H1 (cell line): ENCODE data around the gene CCNY. TPM values are rescaled to one million over a fixed set of nuclear protein-coding genes. Genes with fewer than 3 reads are reported as not detected.

Experiments
- CBX5 ChIP-seq: fragments of 300-800, 300-1000 bp; sonication (generic); IDR thresholded peaks from 2 replicates; pipeline ENCODE4 v1.7.1; 2016; ENCODE audit warnings: antibody characterized with exemption, low read length, low read depth
- CHD7 ChIP-seq: fragments of 300-600 bp; sonication (generic); IDR thresholded peaks from 2 replicates; pipeline ENCODE4 v1.7.1; 2012; ENCODE audit warnings: low read length, moderate library complexity, mild to moderate bottlenecking, inconsistent platforms; ENCODE audit not compliant: insufficient replicate concordance
- GABPA ChIP-seq: IDR thresholded peaks from 2 replicates; pipeline ENCODE4 v1.6.1; 2011; ENCODE audit warnings: mild to moderate bottlenecking, low read length, moderate library complexity, borderline replicate concordance; ENCODE audit not compliant: insufficient read depth
- POU5F1 ChIP-seq: IDR thresholded peaks from 2 replicates; pipeline ENCODE4 v1.6.1; 2011; ENCODE audit warnings: low read depth, mild to moderate bottlenecking, low read length, moderate library complexity
- SP2 ChIP-seq: IDR thresholded peaks from 2 replicates; pipeline ENCODE4 v1.6.1; 2012; ENCODE audit warnings: mild to moderate bottlenecking, low read length, inconsistent platforms
- SP4 ChIP-seq: IDR thresholded peaks from 2 replicates; pipeline ENCODE4 v1.6.1; 2012; ENCODE audit warnings: low read length, inconsistent platforms
- TAF1 ChIP-seq: IDR thresholded peaks from 2 replicates; pipeline ENCODE4 v1.6.1; 2011; ENCODE audit warnings: mild to moderate bottlenecking, low read depth, low read length
- polyA plus RNA-seq, 7 experiments: library from polyadenylated mRNA; depleted of rRNA in 3 of 7; stranded (reverse) in 5 of 7; unstranded in 2 of 7; fragments of >200 nt in 5 of 7; fragments of 200-250 nt in 2 of 7; gene quantifications; 1 replicate in 5 of 7; 2 replicates in 1 of 7; 4 replicates in 1 of 7; pipeline versions ENCODE4 v1.2.1 to v1.2.3, GENCODE V29; 2011 to 2013; ENCODE audit warnings: missing spikeins in 2 of 7, mixed read lengths in 2 of 7
- total RNA-seq: library from RNA; stranded (reverse); fragmentation: NEBNext Ultra II Directional; extraction: Animal tissue kit (Norgen Biotek cat#: 25700); gene quantifications from 2 replicates; pipeline ENCODE4 v1.2.1, GENCODE V29; 2021
- TF ChIP-seq, protein P1 (sequence below): IDR thresholded peaks from 2 replicates; pipeline ENCODE4 v1.6.1; 2012; ENCODE audit warnings: inconsistent platforms
- TF ChIP-seq, protein P2 (sequence below): IDR thresholded peaks from 2 replicates; pipeline ENCODE4 v1.6.1; 2012; ENCODE audit warnings: low read length, inconsistent platforms
- TF ChIP-seq, protein P3 (sequence below): IDR thresholded peaks from 2 replicates; pipeline ENCODE4 v1.6.1; 2012; ENCODE audit warnings: inconsistent platforms

CCNY gene
- total and polyA plus RNA-seq, 2 of the 8 experiments (the other 6 are each of a cell fraction or from before 2014, with no cell fraction given), result 25.3 to 68.2 TPM

GRCh38 chr10:35371731-35372130 is 35.4 kb downstream of the CCNY start (continued):
- TF ChIP-seq CHD7, result no peak
- no peak for TF ChIP-seq SP2
- TF ChIP-seq CBX5, result no peak
- TF ChIP-seq, protein P1, sequence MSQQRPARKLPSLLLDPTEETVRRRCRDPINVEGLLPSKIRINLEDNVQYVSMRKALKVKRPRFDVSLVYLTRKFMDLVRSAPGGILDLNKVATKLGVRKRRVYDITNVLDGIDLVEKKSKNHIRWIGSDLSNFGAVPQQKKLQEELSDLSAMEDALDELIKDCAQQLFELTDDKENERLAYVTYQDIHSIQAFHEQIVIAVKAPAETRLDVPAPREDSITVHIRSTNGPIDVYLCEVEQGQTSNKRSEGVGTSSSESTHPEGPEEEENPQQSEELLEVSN, result no peak
- no peak for TF ChIP-seq GABPA
- TF ChIP-seq, protein P2, sequence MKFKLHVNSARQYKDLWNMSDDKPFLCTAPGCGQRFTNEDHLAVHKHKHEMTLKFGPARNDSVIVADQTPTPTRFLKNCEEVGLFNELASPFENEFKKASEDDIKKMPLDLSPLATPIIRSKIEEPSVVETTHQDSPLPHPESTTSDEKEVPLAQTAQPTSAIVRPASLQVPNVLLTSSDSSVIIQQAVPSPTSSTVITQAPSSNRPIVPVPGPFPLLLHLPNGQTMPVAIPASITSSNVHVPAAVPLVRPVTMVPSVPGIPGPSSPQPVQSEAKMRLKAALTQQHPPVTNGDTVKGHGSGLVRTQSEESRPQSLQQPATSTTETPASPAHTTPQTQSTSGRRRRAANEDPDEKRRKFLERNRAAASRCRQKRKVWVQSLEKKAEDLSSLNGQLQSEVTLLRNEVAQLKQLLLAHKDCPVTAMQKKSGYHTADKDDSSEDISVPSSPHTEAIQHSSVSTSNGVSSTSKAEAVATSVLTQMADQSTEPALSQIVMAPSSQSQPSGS, result no peak
- TF ChIP-seq TAF1, result no peak
- no peak for TF ChIP-seq SP4
- TF ChIP-seq, protein P3, sequence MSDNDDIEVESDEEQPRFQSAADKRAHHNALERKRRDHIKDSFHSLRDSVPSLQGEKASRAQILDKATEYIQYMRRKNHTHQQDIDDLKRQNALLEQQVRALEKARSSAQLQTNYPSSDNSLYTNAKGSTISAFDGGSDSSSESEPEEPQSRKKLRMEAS, result no peak
- no peak for TF ChIP-seq POU5F1
